22Rv1 (cell line): ENCODE results near the gene GPR176.

ENCODE experiments used
- H3K27ac ChIP-seq: fragments of 450-650 bp; 2 replicates; pipeline ENCODE4 v1.5.1; 2017
- CTCF ChIP-seq: fragments of 450-650 bp; IDR thresholded peaks from 2 replicates; pipeline ENCODE4 v1.5.1; 2017; ENCODE audit warnings: mild to moderate bottlenecking
- ZFX ChIP-seq: fragments of 450-650 bp; IDR thresholded peaks from 2 replicates; pipeline ENCODE4 v1.6.1; 2017; ENCODE audit warnings: antibody characterized with exemption, borderline replicate concordance

Gene GPR176

GRCh38 chr15:39884351-39884750, 35.7 kb downstream of the GPR176 start:
- no peak overlapping the region for H3K27ac ChIP-seq
- TF ChIP-seq CTCF (no peak), ZFX (no peak)

GRCh38 chr15:39882602-39883001, 37.5 kb downstream of the GPR176 start:
- no peak overlapping the region for H3K27ac ChIP-seq
- TF ChIP-seq ZFX, result no peak
- no peak for TF ChIP-seq CTCF

- H3K27ac ChIP-seq, result no peak overlapping the region
- TF ChIP-seq ZFX (no peak), CTCF (no peak)
These were observed 38.3 kb downstream of the GPR176 start for GRCh38 chr15:39881790-39882189.

GRCh38 chr15:39880718-39881387, 39.2 kb downstream of the GPR176 start:
- H3K27ac ChIP-seq, result no peak overlapping the region
- no peak for TF ChIP-seq CTCF
- TF ChIP-seq ZFX, result no peak

- TF ChIP-seq ZFX, result no peak
- TF ChIP-seq CTCF, result no peak
- H3K27ac ChIP-seq, result no peak overlapping the region
These were observed 41.7 kb downstream of the GPR176 start for GRCh38 chr15:39878406-39878785.

GRCh38 chr15:39874890-39875549, 45.0 kb downstream of the GPR176 start:
- TF ChIP-seq CTCF, result peak; percentile 86
- no peak for TF ChIP-seq ZFX

GRCh38 chr15:39873978-39874377, 46.1 kb downstream of the GPR176 start:
- TF ChIP-seq CTCF (no peak), ZFX (no peak)
- H3K27ac ChIP-seq, result no peak overlapping the region

More at GRCh38 chr15:39874890-39875549, 45.0 kb downstream of the GPR176 start:
- no peak overlapping the region for H3K27ac ChIP-seq
